HG03139 (cell line): ENCODE data around the gene SLC2A5.
A peak's percentile ranks its signal among the peaks of the same experiment; 100 is the strongest.
"Not testable (repeated sequence)": the region's sequence is repeated elsewhere in the genome, so short reads cannot be mapped to it uniquely, and the experiment has no call there.

ENCODE experiments used
- ATAC-seq: cut with Tn5 transposase; IDR thresholded peaks from one replicate; pipeline ENCODE4 v1.9.1; 2021; ENCODE audit not compliant: unreplicated experiment

The SLC2A5 gene

GRCh38 chr1:9069326-9070100 lies at the start of gene SLC2A5:
Gene SLC2A5, minus strand, starts transcription at chr1:9069635. Its CDS starts 99 bp downstream, at chr1:9069536.
- peak; percentile 90 for ATAC-seq

GRCh38 chr1:9118186-9118585 lies 48.8 kb upstream of the SLC2A5 start:
- ATAC-seq, result no peak

- no peak for ATAC-seq
Measured at GRCh38 chr1:9115351-9116205, 46.1 kb upstream of the SLC2A5 start.

GRCh38 chr1:9112961-9113880 lies 43.8 kb upstream of the SLC2A5 start:
- no peak for ATAC-seq

GRCh38 chr1:9111957-9112356 lies 42.5 kb upstream of the SLC2A5 start:
- no peak for ATAC-seq

- ATAC-seq, result no peak
Measured at GRCh38 chr1:9111357-9111691, 41.9 kb upstream of the SLC2A5 start.

- ATAC-seq, result peak; percentile 52
Measured at GRCh38 chr1:9110669-9111356, 41.4 kb upstream of the SLC2A5 start.

GRCh38 chr1:9108056-9108665 lies 38.7 kb upstream of the SLC2A5 start:
- no peak for ATAC-seq

GRCh38 chr1:9107136-9107535 lies 37.7 kb upstream of the SLC2A5 start:
- no peak for ATAC-seq

GRCh38 chr1:9106286-9106685 lies 36.9 kb upstream of the SLC2A5 start:
- ATAC-seq, result no peak

- ATAC-seq, result no peak
Measured at GRCh38 chr1:9105336-9105867, 36.0 kb upstream of the SLC2A5 start.

- ATAC-seq, result no peak
Measured at GRCh38 chr1:9101510-9102146, 32.2 kb upstream of the SLC2A5 start.

GRCh38 chr1:9100471-9101043 lies 31.1 kb upstream of the SLC2A5 start:
- ATAC-seq, result no peak

- ATAC-seq, result no peak
Measured at GRCh38 chr1:9099555-9099954, 30.1 kb upstream of the SLC2A5 start.

GRCh38 chr1:9097947-9098705 lies 28.7 kb upstream of the SLC2A5 start:
- ATAC-seq, result no peak

GRCh38 chr1:9095818-9096217 lies 26.4 kb upstream of the SLC2A5 start:
- no peak for ATAC-seq

GRCh38 chr1:9093996-9094595 lies 24.7 kb upstream of the SLC2A5 start:
- ATAC-seq, result not testable (repeated sequence)

- no peak for ATAC-seq
Measured at GRCh38 chr1:9093581-9093980, 24.1 kb upstream of the SLC2A5 start.
